Central memory CD8-positive, alpha-beta T cell (primary cell): Measurements from ENCODE around the gene BTG4.

Source experiments
- ATAC-seq: fragments of 150-1000 bp; cut with Tn5 transposase; replicated peaks from 2 replicates; pipeline ENCODE4 v1.10.0; 2022; ENCODE audit warnings: mild to moderate bottlenecking, moderate FRiP score, moderate number of reproducible peaks; ENCODE audit not compliant: poor library complexity, severe bottlenecking; ENCODE audit errors: extremely low read depth
- DNase-seq, 2 donors: peaks; one replicate each; pipeline ENCODE4 v3.0.0; 2021; ENCODE audit warnings: low spot score in 2 of 2
- H3K27ac Mint-ChIP-seq: one replicate; pipeline ENCODE4 v1.8.0; 2022; ENCODE audit warnings: low read depth, mild to moderate bottlenecking, moderate library complexity, mixed read lengths
- H3K27me3 Mint-ChIP-seq: one replicate; pipeline ENCODE4 v1.8.0; 2022; ENCODE audit warnings: mixed read lengths
- H3K36me3 Mint-ChIP-seq: one replicate; pipeline ENCODE4 v1.8.0; 2022; ENCODE audit warnings: mild to moderate bottlenecking, moderate library complexity, mixed read lengths; ENCODE audit not compliant: insufficient read depth
- H3K4me1 Mint-ChIP-seq: one replicate; pipeline ENCODE4 v1.8.0; 2022; ENCODE audit warnings: mixed read lengths
- H3K4me3 Mint-ChIP-seq: one replicate; pipeline ENCODE4 v1.8.0; 2022; ENCODE audit warnings: mild to moderate bottlenecking, moderate library complexity, mixed read lengths
- H3K9me3 Mint-ChIP-seq: one replicate; pipeline ENCODE4 v1.8.0; 2022; ENCODE audit warnings: mixed read lengths

The BTG4 gene

DNA sequence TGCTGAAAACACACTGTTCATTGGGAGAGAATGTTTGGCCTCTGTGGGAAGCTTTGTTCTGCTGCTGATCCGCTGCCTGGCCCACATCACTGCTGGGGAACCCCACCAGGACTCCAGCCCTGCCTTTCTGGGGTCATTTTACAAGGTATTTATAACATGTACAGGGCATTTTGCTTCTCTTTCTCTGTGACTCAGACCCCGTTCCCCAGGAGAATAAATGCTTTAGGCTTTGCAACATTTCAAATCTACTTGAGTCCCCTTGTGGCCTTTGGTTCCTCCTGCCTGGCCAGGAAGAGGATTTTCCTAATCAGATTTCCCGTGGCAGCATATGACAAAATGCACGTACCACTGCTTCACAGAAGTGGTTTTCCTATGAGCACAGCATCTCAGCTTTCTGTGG is 43.0 kb downstream of the BTG4 start:
- Mint-ChIP-seq H3K36me3 (peaks cover 2% of the 10 kb centered on the region), H3K4me3 (no peak overlapping the region), H3K9me3 (no peaks in the 10 kb centered on the region), H3K27me3 (peaks cover 7% of the 10 kb centered on the region), H3K4me1 (no peaks in the 10 kb centered on the region), H3K27ac (no peak overlapping the region)
- DNase-seq = no peak
- no peak for ATAC-seq

DNA sequence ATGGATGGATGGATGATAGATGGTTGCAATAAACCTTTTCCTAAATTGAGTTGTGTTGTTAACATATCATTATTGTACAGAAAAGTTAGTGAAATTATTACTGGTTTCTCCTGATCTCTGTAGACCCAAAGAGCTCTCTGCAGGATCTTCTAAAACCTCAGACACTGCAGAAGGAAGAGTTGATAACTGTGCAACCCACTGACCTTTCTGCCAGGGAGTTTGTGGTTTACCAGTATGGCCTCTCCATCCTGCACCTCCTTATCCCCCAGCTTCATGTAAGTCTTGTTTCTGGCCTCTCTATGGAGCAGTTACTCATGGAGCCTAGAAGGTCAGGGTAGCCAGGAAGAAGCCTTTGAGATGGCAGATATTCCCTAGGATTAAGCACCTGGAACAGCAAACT is 45.6 kb downstream of the BTG4 start:
- DNase-seq (no peak), ATAC-seq (no peak)
- peaks cover 2% of the 10 kb centered on the region for H3K36me3 Mint-ChIP-seq
- no peak overlapping the region for H3K27ac Mint-ChIP-seq
- H3K9me3 Mint-ChIP-seq = no peaks in the 10 kb centered on the region
- peaks cover 24% of the 10 kb centered on the region for H3K27me3 Mint-ChIP-seq
- H3K4me3 Mint-ChIP-seq = no peak overlapping the region
- no peaks in the 10 kb centered on the region for H3K4me1 Mint-ChIP-seq

DNA sequence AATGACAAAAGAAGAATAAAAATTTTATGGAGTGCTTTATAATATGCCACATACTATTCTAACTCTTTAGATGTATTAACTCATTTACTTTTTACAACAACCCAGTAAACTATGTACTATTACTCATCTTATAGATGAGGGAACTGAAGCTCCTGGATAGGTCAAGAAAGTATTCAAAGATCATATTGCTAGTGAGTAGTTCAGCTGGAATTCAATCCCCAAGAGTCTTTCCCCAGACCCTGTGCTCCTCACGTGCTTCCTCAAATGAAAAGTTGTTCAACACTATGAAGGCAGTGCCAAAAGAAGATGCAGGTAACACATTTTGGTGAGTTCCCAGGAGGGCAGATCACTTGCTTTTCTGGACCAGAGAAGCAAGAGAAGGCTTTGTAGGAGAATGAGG is 46.8 kb downstream of the BTG4 start:
- Mint-ChIP-seq H3K27ac (no peak overlapping the region), H3K9me3 (no peaks in the 10 kb centered on the region), H3K4me1 (no peaks in the 10 kb centered on the region), H3K4me3 (no peak overlapping the region), H3K27me3 (peaks cover 37% of the 10 kb centered on the region), H3K36me3 (peaks cover 2% of the 10 kb centered on the region)
- DNase-seq = no peak
- ATAC-seq = no peak

DNA sequence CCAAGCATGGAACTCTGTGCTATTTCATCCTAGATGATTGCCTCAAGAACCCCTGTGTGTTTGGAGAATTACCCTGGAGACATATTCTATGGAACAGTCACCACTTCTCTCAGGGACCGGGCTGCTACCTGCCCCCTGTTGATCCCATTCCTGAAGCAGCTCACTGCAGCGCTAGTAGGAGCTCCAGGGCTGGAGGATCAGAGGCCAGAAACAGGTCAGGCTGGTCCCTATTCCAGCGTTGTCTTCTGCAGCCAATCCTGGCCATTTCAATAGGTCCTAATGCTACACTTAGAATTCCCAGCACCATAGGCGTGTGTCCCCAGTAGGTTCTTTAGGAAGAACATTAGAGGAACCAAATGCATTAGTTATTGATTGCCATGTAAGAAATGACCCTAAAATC is 48.9 kb downstream of the BTG4 start:
- ATAC-seq = no peak
- Mint-ChIP-seq H3K4me3 (no peak overlapping the region), H3K27me3 (peaks cover 58% of the 10 kb centered on the region), H3K9me3 (no peaks in the 10 kb centered on the region), H3K36me3 (peaks cover 2% of the 10 kb centered on the region), H3K27ac (no peak overlapping the region), H3K4me1 (no peaks in the 10 kb centered on the region)
- DNase-seq = no peak

DNA sequence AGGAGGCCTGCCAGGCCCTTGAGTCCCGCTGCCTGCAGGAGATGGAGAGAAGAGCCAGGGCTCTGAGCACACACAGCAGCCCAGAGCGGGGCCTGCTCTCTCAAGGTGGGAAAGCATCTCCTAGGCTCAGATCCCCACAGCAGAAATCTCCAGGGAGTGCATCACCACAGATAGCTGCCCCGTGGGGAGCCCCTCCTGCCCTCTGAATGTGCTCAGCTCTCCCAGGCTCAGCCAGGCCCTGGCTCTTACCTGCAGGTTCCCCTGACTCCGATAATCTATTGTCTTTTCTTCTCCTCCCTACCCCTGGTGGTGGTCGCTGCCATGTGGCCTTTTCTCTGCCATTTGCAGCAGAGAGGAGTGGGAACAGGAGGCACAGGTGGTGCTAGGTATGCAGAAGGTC is 49.9 kb downstream of the BTG4 start:
- Mint-ChIP-seq H3K27me3 (peaks cover 67% of the 10 kb centered on the region), H3K4me1 (no peaks in the 10 kb centered on the region), H3K4me3 (no peak overlapping the region), H3K36me3 (peaks cover 2% of the 10 kb centered on the region), H3K27ac (no peak overlapping the region), H3K9me3 (no peaks in the 10 kb centered on the region)
- ATAC-seq = no peak
- no peak for DNase-seq

DNA sequence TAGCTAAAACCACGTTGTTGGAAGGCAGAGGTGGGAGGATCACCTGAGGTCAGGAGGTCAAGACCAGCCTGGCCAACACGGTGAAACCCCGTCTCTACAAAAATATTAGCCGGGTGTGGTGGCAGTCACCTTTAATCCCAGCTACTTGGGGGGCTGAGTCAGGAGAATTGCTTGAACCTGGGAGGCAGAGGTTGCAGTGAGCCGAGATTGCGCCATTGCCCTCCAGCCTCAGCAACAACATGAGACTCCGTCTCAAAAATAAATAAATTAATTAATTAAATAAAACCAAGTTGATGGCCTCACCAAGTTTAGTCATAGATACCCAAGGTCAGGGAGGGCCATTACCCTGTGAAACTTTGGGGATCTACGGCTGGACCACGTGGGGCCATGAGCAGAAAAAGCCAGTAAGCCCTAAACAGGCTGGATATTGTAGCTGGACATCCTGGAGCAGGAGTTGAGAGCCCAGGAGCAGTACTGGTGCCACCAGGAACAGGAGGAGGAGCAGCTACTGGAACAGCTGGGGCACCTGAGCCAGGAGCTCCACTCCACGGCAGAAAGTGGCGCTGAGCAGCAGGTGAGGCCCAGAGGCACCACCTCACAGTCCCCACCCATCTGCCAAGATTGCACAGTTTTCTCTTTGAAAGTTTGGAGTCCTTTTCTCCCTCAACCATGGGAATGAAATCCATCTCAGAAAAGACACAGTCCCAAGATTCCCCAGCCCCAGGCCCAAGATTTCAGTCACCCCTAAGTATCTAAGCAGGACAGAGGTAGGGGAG is 50.5 kb downstream of the BTG4 start:
- ATAC-seq = no peak
- no peak for DNase-seq
- no peak overlapping the region for H3K27ac Mint-ChIP-seq
- peaks cover 74% of the 10 kb centered on the region for H3K27me3 Mint-ChIP-seq
- peaks cover 2% of the 10 kb centered on the region for H3K36me3 Mint-ChIP-seq
- H3K4me1 Mint-ChIP-seq = no peaks in the 10 kb centered on the region
- no peaks in the 10 kb centered on the region for H3K9me3 Mint-ChIP-seq
- no peak overlapping the region for H3K4me3 Mint-ChIP-seq

DNA sequence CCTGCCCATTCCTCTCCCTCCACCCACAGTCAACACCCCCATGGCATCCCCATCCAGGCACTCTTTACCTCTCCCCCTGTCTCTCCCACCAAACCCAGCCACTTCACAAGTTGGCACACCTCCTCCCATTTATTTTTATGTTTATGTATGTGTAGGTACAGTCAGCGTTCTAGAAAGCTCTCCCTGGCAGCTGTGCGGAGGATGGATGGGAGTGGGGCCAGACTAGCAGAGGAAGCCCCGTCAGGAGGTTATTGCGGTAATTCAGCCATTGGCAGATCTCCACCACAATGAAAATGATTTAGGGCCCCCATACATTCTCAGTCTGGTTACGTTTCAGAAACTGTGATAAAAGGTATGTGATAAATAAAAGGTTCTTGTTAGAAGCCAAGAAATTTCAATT is 51.3 kb downstream of the BTG4 start:
- Mint-ChIP-seq H3K27ac (no peak overlapping the region), H3K4me3 (no peak overlapping the region)

DNA sequence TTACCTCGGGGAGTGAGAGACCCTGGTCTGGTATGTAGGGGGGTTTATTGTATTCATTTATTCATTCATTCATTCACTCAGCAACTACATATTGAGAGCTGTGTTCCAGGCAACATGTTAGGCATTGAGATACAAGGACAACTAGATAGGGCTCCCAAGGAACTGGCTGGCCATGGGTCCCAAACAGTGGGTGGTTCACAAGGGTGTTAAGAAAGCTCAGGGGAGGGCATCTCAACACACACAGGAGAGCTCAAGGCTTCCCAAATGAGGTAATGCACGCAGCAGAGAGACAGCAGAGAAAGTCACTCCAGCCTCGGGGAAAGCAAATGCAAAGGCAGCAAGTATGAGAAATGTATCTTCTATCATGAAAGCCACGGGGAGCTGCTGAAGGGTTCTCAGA is 51.8 kb downstream of the BTG4 start:
- DNase-seq (no peak), ATAC-seq (no peak)
- no peaks in the 10 kb centered on the region for H3K9me3 Mint-ChIP-seq
- H3K4me3 Mint-ChIP-seq = no peak overlapping the region
- no peaks in the 10 kb centered on the region for H3K4me1 Mint-ChIP-seq
- H3K36me3 Mint-ChIP-seq = peaks cover 2% of the 10 kb centered on the region
- no peak overlapping the region for H3K27ac Mint-ChIP-seq
- H3K27me3 Mint-ChIP-seq = peaks cover 78% of the 10 kb centered on the region

More for the DNA sequence above, 51.3 kb downstream of the BTG4 start:
- Mint-ChIP-seq H3K4me1 (no peaks in the 10 kb centered on the region), H3K9me3 (no peaks in the 10 kb centered on the region), H3K27me3 (peaks cover 78% of the 10 kb centered on the region), H3K36me3 (peaks cover 2% of the 10 kb centered on the region)
- no peak for DNase-seq
- ATAC-seq = no peak

DNA sequence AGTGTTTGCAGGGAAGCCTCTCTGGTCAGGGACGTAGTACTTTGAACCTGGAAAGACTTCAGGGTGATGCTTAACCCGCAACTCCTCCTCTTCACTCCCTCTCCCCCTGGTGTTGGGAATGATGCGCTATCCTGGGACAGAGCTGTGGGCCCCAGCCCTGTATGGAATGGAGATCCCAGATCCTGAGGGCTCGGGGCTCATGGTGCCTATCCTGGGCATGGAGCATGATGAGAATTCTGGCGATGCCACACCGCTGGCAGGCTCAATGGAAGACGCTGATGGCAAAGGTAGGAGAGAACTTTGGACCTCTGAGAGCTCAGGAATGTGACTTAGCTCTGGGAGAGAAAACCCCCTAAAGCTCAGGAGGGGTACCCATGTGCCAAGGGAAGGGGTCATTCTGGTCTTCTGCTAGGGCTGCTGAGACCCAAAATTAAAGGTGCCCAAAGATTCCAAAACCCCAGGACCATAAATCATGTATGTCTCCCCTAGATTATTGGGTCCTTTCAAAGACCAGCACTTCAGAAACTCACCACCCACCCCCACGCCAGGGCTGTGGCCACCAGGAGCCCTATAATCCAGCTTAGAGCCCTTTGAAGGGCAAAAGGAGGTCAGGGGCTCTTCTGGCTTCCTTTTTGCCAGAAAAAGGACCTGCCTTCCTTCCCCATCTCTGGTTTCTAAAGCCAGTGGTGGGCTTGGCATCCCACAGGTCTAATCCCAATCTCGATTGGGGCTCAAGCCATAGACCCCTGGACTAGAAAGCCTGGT is 52.5 kb downstream of the BTG4 start:
- no peak overlapping the region for H3K4me3 Mint-ChIP-seq
- DNase-seq (no peak), ATAC-seq (no peak)
- no peaks in the 10 kb centered on the region for H3K9me3 Mint-ChIP-seq
- H3K36me3 Mint-ChIP-seq = no peaks in the 10 kb centered on the region
- H3K4me1 Mint-ChIP-seq = no peaks in the 10 kb centered on the region
- H3K27me3 Mint-ChIP-seq = peaks cover 76% of the 10 kb centered on the region
- no peak overlapping the region for H3K27ac Mint-ChIP-seq

DNA sequence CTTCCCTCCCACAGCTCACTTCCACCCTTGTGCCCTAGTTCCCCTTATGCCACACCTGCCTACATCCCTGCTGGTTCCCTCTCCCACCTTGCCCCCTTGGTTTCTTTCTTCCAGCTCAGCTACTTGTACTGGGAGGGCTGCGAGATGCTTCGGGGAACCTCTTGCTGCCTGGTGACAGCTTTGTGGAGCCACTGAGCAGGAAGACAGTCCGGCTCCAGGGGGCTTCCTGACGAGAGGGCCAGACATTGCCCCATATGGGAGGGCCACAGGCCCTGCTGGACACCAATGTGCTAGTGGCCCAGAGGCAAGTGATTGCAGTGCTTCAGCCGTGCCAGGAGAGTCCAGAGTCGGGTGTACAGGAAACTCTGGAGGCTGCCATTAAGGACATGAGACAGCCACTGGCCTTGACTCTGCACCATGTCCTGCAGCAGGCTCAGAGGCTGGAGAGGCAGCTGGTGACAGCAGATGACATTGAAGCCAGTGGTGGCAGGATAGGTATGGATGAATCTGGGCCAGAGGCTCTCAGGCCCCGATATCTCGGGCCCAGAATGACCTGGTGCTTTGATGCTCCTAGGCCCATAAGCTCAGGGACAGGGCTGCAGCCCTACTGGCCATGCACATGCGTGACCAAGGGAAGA is 54.3 kb downstream of the BTG4 start:
- ATAC-seq = no peak
- Mint-ChIP-seq H3K9me3 (no peaks in the 10 kb centered on the region), H3K36me3 (no peaks in the 10 kb centered on the region), H3K27me3 (peaks cover 65% of the 10 kb centered on the region), H3K4me1 (no peaks in the 10 kb centered on the region), H3K4me3 (no peak overlapping the region), H3K27ac (no peak overlapping the region)
- DNase-seq = no peak

DNA sequence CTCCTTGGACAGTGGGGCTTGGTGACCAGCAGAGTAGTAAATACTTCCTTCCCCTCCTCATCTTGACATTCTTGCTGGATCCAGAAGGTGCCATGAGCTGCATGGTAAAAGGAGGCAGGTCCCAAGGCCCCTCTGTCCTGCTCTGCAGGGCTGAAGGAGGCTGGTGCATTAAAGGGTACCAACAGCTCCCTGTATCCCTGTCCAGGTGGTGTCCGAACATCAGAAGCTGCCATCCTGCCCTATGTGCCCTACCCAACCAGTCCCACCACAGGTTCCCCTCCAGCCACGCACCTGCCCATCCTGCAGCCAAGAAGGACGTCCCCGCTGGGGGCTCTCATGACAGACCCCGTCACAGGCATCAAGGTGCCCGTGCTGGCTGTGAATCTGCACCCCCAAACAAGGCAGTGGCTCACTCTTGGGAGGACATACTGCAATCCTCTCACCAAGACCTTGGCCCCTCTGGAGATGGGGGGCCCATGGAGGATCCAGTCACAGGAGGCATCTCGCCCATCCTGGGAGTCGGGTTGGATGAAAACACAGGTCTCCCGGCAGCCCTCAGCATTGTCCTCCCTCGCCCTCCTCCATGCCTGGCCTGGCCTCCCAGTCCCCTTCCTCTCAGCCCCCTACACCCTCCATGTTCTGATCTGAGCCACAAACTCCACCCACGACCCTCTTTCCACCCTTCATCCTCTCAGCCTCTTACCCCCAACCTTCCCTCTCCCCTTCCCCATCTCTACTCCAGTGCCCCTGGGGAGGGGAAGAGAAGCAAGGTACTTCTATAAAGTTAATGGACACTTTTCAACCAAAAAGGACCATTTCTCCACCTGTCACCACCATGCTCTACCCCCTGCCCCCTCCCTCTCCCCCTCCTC is 55.1 kb downstream of the BTG4 start:
- Mint-ChIP-seq H3K27me3 (peaks cover 65% of the 10 kb centered on the region), H3K4me1 (no peaks in the 10 kb centered on the region), H3K36me3 (peaks cover 2% of the 10 kb centered on the region), H3K27ac (no peak overlapping the region), H3K4me3 (no peak overlapping the region), H3K9me3 (no peaks in the 10 kb centered on the region)
- ATAC-seq (no peak), DNase-seq (no peak)

DNA sequence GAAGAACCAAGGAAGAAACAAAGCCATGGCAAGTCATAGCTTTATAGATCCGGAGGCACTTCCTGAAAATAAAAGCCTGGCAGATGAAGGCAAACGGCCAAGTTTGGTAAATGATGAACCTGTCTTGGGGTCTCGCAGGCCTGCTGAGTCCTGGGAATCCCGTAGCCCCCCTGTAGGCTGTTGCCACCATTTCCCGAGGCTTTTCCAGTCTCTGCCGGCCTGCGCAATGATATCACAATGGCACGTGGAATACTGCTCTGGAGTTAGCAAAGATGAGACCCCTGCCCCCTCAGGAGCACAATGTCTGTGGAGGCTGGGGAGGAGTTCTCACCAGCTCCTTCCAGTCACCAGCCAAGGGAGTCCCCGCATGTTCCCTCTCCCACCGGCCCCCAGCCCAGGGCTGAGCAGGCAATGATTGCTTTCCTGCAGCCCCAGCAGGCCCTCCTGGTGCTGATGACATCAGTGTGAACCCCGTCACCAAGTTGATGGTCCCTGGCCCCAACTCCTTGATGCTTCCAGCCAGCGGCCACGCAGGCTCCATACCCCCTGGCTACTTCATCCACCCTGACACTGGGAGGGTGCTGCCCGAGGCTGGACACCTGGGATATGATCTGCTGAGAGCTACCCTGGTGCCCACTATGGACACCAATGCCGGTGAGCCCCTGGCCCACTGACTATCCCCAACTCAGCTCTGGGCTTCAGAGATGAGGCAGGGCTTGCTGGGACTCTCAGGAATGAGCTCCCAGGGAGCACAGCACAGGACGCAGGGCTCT is 55.9 kb downstream of the BTG4 start:
- H3K36me3 Mint-ChIP-seq = peaks cover 5% of the 10 kb centered on the region
- no peak for ATAC-seq
- H3K9me3 Mint-ChIP-seq = no peaks in the 10 kb centered on the region
- DNase-seq = no peak
- no peak overlapping the region for H3K4me3 Mint-ChIP-seq
- H3K27me3 Mint-ChIP-seq = peaks cover 67% of the 10 kb centered on the region
- H3K27ac Mint-ChIP-seq = no peak overlapping the region
- H3K4me1 Mint-ChIP-seq = no peaks in the 10 kb centered on the region
